Measurements from ENCODE around the gene GGCT.
A peak's percentile ranks its signal among the peaks of the same experiment; 100 is the strongest.

Gene GGCT

GRCh38 chr7:30474893-30475292 lies 29.7 kb downstream of the GGCT start:
- TF ChIP-seq GATA2 (IDR thresholded peaks at IDR 0.05; ENCODE audit: low read depth, low read length) = no peak
- no peak for TF ChIP-seq GATA3 (IDR thresholded peaks at IDR 0.05; ENCODE audit: low read depth, low read length)

- TF ChIP-seq GATA2 (IDR thresholded peaks at IDR 0.05; ENCODE audit: low read depth, low read length) (no peak), GATA3 (IDR thresholded peaks at IDR 0.05; ENCODE audit: low read depth, low read length) (no peak)
These were observed 30.1 kb downstream of the GGCT start for GRCh38 chr7:30474485-30474884.

DNA sequence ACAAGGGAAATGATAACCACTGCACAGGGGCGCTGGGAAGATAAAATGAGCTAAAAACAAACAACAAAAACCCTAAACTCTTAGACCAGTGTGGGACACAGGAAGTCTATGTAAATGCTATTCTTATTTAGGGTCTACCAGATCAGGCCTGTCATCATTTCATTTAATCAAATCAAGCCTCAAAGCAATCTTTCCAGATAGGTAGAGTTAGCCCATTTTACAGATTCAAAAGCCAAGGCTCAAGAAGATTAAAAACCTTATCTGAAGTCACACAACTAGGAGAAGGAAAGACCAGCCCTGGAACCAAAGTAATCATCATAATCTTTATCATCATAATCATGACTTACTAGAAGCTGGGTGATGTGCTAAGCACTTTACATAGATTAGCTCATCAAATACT lies 30.7 kb downstream of the GGCT start:
- TF ChIP-seq GATA3 (IDR thresholded peaks at IDR 0.05; ENCODE audit: low read depth, low read length) = no peak
- no peak for TF ChIP-seq GATA2 (IDR thresholded peaks at IDR 0.05; ENCODE audit: low read depth, low read length)

DNA sequence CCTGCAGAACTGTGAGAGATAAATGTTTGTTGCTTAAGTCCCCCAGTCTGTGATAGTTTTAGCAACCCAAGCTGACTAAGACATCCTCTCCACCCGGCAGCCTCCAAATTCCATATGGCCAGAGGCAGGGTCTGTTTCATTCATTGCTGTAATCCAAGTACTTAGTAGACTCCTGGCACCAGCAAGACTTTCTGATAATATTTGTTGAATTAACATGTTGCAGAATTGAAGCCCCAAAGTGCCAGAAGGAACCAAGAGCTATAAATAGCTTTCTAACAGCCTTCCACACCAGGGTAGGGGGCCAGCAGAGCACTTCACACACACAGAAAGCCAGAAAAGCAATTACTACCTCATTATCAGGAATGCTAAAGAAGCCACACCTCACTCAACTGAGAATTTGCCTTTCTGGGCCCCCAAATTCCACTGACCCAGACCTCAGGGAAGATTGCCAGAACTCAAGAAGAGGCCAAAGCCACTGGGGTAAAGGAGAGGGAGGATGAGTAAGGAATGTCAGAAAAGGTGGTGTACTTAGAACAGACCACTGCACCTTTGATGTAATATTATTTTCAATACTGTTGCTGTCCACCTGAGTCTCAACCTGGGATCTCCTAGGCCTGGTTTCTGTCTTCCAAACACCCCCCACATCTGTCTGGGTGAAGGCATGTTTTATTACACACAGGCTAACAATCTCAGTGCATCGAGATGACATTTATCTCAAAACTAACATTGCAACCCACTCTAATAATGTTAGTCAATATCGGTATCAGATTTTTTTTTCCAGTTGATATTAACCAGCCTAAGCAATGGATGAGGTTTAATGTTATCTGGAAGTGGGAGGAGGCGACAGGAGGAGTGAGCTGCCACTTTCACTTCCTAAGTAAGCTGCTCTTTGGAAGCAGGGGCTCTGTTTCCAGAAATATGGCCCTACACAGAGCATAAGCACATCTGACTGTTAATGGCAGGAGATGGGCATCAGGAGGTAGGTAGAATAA lies 31.5 kb downstream of the GGCT start:
- peak; percentile 66 for TF ChIP-seq GATA2 (IDR thresholded peaks at IDR 0.05; ENCODE audit: low read depth, low read length)
- TF ChIP-seq GATA3 (IDR thresholded peaks at IDR 0.05; ENCODE audit: low read depth, low read length) = no peak

DNA sequence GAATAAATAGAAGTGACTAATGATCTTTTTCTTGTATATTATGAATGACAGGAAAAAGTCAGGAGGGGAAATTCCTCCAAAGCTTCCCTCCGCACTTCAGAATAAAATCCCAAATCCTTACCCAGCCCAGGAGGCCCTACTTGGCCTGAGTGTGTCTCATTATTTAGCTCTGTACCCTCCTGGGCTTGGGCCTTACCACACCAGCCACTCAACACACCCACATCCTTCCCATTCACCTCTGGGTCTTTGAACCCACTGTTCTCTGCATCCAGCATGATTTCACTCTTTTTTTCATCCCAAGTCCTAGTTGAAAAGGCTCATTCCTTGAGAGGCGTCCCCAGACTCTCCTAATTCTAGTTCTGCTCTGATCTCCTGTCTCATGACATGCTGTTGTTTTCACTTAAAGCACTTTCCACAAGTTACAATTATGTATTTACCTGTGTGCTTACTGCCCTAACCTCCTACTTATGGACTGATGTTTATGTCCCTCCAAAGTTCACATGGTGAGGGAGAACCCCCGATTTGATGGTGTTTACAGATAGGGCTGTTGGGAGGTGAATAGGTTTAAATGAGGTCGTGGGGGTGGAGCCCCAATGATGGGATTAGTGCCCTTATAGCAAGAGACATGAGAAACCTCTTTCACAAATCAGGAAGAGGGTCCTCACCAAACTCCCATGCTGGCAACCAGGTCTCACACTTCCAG lies 32.4 kb downstream of the GGCT start:
- TF ChIP-seq GATA2 (IDR thresholded peaks at IDR 0.05; ENCODE audit: low read depth, low read length) (no peak; the same call in 1 of the 2 replicates), GATA3 (IDR thresholded peaks at IDR 0.05; ENCODE audit: low read depth, low read length) (no peak)

GRCh38 chr7:30471205-30471604 lies 33.4 kb downstream of the GGCT start:
- no peak for TF ChIP-seq GATA2 (IDR thresholded peaks at IDR 0.05; ENCODE audit: low read depth, low read length)
- TF ChIP-seq GATA3 (IDR thresholded peaks at IDR 0.05; ENCODE audit: low read depth, low read length) = no peak

- no peak for TF ChIP-seq GATA2 (IDR thresholded peaks at IDR 0.05; ENCODE audit: low read depth, low read length)
- no peak for TF ChIP-seq GATA3 (IDR thresholded peaks at IDR 0.05; ENCODE audit: low read depth, low read length)
These were observed 33.9 kb downstream of the GGCT start for GRCh38 chr7:30470771-30471170.

DNA sequence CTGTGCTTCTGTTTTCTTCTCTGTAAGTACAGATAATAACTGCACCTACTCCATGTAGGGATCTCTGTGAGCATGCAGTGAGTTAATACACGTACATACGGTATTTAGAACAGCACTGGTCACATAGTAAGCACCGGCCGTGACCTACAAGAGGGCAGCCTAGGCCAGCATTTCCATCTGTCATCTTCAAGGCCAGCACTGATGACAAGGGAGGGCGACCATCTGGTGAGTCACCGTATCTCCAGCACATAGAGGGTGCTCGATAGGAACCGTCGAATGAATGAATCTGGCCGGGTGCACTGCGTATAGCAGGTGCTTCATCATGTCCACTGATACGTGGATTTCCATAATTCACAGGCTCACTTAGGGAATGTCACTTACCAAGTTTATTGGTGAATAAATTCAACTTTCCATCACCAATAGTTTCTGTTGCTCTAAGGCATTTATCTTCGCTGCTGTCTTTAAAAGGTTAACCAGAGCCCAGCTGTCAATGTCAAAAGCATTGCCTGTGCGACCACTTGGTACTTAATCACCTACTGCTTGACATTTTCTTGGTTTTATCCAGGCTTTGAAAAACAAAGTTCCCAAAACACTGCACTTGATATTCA lies 34.4 kb downstream of the GGCT start:
- TF ChIP-seq GATA3 (IDR thresholded peaks at IDR 0.05; ENCODE audit: low read depth, low read length) = no peak
- no peak for TF ChIP-seq GATA2 (IDR thresholded peaks at IDR 0.05; ENCODE audit: low read depth, low read length)

DNA sequence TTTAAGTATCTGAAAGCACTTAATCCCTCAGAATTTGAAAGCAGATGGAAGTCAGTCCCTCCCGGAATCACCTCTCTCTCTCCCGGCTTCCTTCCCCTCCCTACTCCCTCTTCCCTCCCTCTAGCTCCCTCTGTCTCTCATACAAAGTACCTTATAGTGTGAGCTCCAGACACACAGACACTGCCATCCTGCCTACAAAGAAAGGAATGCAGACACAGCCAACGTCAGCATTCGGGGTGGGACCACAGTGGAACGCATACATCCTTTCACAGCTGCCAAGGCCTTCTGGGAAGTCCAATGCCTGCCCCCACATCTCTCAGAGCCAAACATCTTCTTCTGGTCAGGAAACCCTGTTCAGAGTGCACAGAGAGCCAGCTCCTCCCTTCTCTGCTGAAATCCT lies 35.3 kb downstream of the GGCT start:
- no peak for TF ChIP-seq GATA3 (IDR thresholded peaks at IDR 0.05; ENCODE audit: low read depth, low read length)
- TF ChIP-seq GATA2 (IDR thresholded peaks at IDR 0.05; ENCODE audit: low read depth, low read length) = no peak

GRCh38 chr7:30468791-30469190 lies 35.8 kb downstream of the GGCT start:
- TF ChIP-seq GATA2 (IDR thresholded peaks at IDR 0.05; ENCODE audit: low read depth, low read length) (no peak), GATA3 (IDR thresholded peaks at IDR 0.05; ENCODE audit: low read depth, low read length) (no peak)

- TF ChIP-seq GATA2 (IDR thresholded peaks at IDR 0.05; ENCODE audit: low read depth, low read length) = no peak
- TF ChIP-seq GATA3 (IDR thresholded peaks at IDR 0.05; ENCODE audit: low read depth, low read length) = no peak
These were observed 36.6 kb downstream of the GGCT start for GRCh38 chr7:30468041-30468440.

DNA sequence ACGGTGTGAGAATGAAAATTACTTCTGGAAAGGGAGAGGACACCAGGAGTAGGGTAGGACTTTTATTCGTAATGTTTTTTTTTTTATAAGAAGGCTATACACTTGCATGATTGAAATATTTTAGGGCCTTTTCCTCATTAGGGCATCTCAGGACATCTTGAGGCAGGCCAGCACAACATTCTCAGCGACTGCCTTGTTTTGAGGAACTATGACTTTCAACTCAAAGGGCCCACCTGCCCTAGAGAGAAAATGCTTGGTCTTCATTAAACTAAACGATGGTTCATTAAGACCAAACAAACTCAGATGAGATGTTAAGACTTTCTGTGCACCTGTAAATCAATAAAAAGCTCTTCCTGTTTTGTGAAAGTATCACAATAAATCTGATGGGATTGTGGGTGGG lies 37.4 kb downstream of the GGCT start:
- TF ChIP-seq GATA2 (IDR thresholded peaks at IDR 0.05; ENCODE audit: low read depth, low read length) = no peak

DNA sequence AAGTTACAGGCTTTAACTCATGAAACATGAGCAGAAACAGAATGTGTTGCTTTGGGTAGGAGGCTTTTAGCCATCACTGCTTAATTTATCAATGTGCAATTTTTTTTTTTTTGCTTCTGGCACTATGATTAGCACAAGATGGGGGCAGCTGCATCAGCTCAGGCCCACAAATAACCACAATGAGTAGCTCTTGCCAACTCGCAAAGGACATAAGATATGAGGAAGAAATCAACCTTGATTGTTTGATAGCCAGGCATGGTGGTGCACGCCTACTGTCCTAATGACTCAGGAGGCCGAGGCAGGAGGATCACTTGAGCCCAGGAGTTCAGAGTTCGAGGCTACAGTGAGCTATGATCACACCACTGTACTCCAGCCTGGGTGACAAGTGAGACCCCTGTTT lies 38.4 kb downstream of the GGCT start:
- TF ChIP-seq GATA2 (IDR thresholded peaks at IDR 0.05; ENCODE audit: low read depth, low read length) = no peak
- no peak for TF ChIP-seq GATA3 (IDR thresholded peaks at IDR 0.05; ENCODE audit: low read depth, low read length)

GRCh38 chr7:30465811-30466180 lies 38.8 kb downstream of the GGCT start:
- TF ChIP-seq GATA2 (IDR thresholded peaks at IDR 0.05; ENCODE audit: low read depth, low read length) (no peak), GATA3 (IDR thresholded peaks at IDR 0.05; ENCODE audit: low read depth, low read length) (no peak)

All from SH-SY5Y (cell line).